ENCODE measurements around the gene ADAP1. TPM values are rescaled to one million over a fixed set of nuclear protein-coding genes. Genes with fewer than 3 reads are reported as not detected.

ADAP1 gene
- total RNA-seq, 1 experiment from 2014 or later: 3.1 TPM

DNA sequence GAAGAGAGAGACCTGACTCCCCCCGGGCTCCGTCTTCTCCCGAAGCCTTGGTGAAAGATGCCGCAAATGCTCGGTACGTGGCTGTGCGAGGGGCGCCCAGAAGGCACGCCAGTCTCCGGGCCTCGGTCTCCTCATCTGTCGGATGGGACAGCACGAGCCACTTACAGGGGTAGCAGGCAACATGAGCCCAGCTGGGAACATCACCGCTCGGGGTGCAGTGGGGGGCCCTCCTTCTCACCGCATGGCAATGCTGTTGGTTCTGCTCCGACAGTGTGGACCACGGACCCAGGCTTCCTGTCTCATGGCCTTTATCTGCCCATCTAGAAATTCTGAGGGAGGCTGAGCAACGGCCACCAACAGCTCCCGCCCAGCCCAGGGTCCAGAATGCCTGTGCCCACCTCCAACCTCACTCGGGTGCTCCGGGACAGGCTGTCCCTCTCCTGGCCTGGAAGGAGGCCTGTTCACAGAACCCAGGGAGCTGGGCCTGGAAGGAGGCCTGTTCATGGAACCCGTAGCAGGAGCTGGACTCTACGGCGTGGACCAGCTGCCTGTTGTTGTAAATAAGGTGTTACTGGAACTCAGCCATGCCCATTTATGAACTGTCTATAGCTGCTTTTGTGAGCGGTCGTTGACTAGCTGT, 15.8 kb downstream of the ADAP1 start:
- intact Hi-C loops (cut with micrococcal nuclease; ENCODE audit: unreplicated experiment) (no loop called here), in situ Hi-C loops (cut with HindIII; ENCODE audit: low pct_unique_long_range_greater_than_20kb, low sequenced_read_pairs) (no loop called here)
- peaks cover 6% of the 10 kb centered on the region for H3K4me1 ChIP-seq (ENCODE audit: control insufficient read depth, insufficient read depth, low read length)
- H3K36me3 ChIP-seq (ENCODE audit: control insufficient read depth, insufficient read depth, low read length): no peaks in the 10 kb centered on the region
- H3K4me3 ChIP-seq (ENCODE audit: low read depth in 2 of 2, low read length in 2 of 2): no peak overlapping the region
- POLR2A ChIA-PET: no interaction called here
- TF ChIP-seq, protein P1, sequence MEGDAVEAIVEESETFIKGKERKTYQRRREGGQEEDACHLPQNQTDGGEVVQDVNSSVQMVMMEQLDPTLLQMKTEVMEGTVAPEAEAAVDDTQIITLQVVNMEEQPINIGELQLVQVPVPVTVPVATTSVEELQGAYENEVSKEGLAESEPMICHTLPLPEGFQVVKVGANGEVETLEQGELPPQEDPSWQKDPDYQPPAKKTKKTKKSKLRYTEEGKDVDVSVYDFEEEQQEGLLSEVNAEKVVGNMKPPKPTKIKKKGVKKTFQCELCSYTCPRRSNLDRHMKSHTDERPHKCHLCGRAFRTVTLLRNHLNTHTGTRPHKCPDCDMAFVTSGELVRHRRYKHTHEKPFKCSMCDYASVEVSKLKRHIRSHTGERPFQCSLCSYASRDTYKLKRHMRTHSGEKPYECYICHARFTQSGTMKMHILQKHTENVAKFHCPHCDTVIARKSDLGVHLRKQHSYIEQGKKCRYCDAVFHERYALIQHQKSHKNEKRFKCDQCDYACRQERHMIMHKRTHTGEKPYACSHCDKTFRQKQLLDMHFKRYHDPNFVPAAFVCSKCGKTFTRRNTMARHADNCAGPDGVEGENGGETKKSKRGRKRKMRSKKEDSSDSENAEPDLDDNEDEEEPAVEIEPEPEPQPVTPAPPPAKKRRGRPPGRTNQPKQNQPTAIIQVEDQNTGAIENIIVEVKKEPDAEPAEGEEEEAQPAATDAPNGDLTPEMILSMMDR (IDR thresholded peaks at IDR 0.05): no peak
- TF ChIP-seq TCF7L2 (IDR thresholded peaks at IDR 0.05; ENCODE audit: low read depth, low read length) (no peak), POLR2AphosphoS5 (IDR thresholded peaks at IDR 0.05; ENCODE audit: low read depth, low read length) (no peak), SIN3A (IDR thresholded peaks at IDR 0.05; ENCODE audit: borderline replicate concordance, insufficient read depth, low read depth, low read length) (no peak), REST (IDR thresholded peaks at IDR 0.05; ENCODE audit: insufficient read depth in 1 of 2, low read depth in 2 of 2, low read length in 1 of 2) (no peak)
- no TSS peak for BruUV-seq (replicated peaks)
- peaks cover 10% of the 10 kb centered on the region; the same call in 1 of the 2 replicates for H3K9me3 ChIP-seq (ENCODE audit: control insufficient read depth, insufficient read depth, low read depth, low read length)
- H3K27ac ChIP-seq (ENCODE audit: low read length): no peak overlapping the region
- DNase-seq (ENCODE audit: low read depth, low spot score): no peak
- peaks cover 15% of the 10 kb centered on the region for H3K27me3 ChIP-seq (ENCODE audit: control insufficient read depth, insufficient read depth, low read length)
- CTCF ChIA-PET: no interaction called here
- ATAC-seq: no peak

- in situ Hi-C loops (cut with HindIII; ENCODE audit: low pct_unique_long_range_greater_than_20kb, low sequenced_read_pairs): no loop called here
- POLR2A ChIA-PET: no interaction called here
Measured at GRCh38 chr7:937856-938484, 16.5 kb downstream of the ADAP1 start.

More at GRCh38 chr7:937856-938484, 16.5 kb downstream of the ADAP1 start:
- Histone ChIP-seq H3K4me3 (ENCODE audit: low read depth in 2 of 2, low read length in 2 of 2) (no peak overlapping the region), H3K27me3 (ENCODE audit: control insufficient read depth, insufficient read depth, low read length) (peaks cover 15% of the 10 kb centered on the region), H3K9me3 (ENCODE audit: control insufficient read depth, insufficient read depth, low read depth, low read length) (peaks cover 10% of the 10 kb centered on the region; the same call in 1 of the 2 replicates), H3K4me1 (ENCODE audit: control insufficient read depth, insufficient read depth, low read length) (peaks cover 6% of the 10 kb centered on the region), H3K27ac (ENCODE audit: low read length) (no peak overlapping the region), H3K36me3 (ENCODE audit: control insufficient read depth, insufficient read depth, low read length) (no peaks in the 10 kb centered on the region)
- TF ChIP-seq, protein P1 (IDR thresholded peaks at IDR 0.05): no peak
- no peak for TF ChIP-seq SIN3A (IDR thresholded peaks at IDR 0.05; ENCODE audit: borderline replicate concordance, insufficient read depth, low read depth, low read length)
- TF ChIP-seq POLR2AphosphoS5 (IDR thresholded peaks at IDR 0.05; ENCODE audit: low read depth, low read length): no peak
- no peak for TF ChIP-seq REST (IDR thresholded peaks at IDR 0.05; ENCODE audit: insufficient read depth in 1 of 2, low read depth in 2 of 2, low read length in 1 of 2)
- no TSS peak for BruUV-seq (replicated peaks)
- no peak for ATAC-seq
- no peak for DNase-seq (ENCODE audit: low read depth, low spot score)
- CTCF ChIA-PET: no interaction called here
- intact Hi-C loops (cut with micrococcal nuclease; ENCODE audit: unreplicated experiment): no loop called here
